NT2/D1 (cell line): Measurements from ENCODE around the gene RASSF3.

Experiments
- YY1 ChIP-seq: IDR thresholded peaks from 2 replicates; pipeline ENCODE4 v1.6.1; 2011; ENCODE audit not compliant: insufficient read length, insufficient read depth
- ZNF274 ChIP-seq: IDR thresholded peaks from 2 replicates; pipeline ENCODE4 v1.6.1; 2011; ENCODE audit warnings: mild to moderate bottlenecking, low read depth, low read length

- TF ChIP-seq ZNF274 (no peak), YY1 (no peak)
These were observed 120.3 kb downstream of the RASSF3 start for GRCh38 chr12:64730588-64730969.
